Middle frontal gyrus (tissue), 1 donor: ENCODE data around the gene ZNF830.
"Not testable (repeated sequence)": the region's sequence is repeated elsewhere in the genome, so short reads cannot be mapped to it uniquely, and the experiment has no call there.

Experiments
- DNase-seq: peaks from one replicate; pipeline ENCODE4 v3.0.0-alpha.2; 2015; ENCODE audit warnings: low spot score; ENCODE audit errors: extremely low spot score

The ZNF830 gene

DNA sequence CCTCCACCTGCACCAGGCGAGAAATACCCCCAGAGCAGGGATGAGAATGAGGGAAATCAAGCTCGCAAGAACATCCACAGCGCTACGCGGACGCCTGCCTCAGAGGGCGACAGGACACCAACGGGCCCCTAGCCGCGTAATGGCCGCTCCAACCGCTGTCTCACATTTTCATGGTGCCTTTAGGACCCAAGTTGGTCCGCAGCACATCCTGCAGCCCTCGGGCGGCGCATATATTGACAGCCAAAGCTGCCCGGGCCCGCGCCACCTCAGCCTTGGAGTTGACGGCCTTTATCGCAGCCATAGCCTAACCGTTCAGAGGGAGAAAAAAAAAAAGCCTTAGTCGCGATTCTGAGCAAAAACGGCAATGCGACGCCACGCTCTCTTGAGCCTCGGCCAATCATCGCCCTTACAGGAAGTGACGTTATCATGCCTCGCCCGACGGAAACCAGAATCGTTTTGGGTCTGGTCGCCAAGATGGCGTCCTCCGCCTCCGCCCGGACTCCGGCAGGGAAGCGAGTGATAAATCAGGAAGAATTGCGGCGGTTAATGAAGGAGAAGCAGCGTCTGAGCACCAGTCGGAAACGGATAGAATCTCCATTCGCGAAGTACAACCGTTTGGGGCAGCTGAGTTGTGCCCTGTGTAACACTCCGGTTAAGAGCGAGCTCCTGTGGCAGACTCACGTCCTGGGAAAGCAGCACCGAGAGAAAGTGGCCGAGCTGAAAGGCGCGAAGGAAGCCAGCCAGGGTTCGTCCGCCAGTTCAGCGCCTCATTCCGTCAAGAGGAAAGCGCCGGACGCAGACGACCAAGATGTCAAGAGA is at the start of gene ZNF830, which contains the start of gene CCT6B:
TSS of gene ZNF830 (plus strand) at position 448 of the 819 bp plus-strand sequence. CDS start at position 475, 27 bp downstream.
TSS of gene CCT6B (minus strand) at position 368 of the 819 bp plus-strand sequence. CDS start at position 301, 67 bp downstream.
- peak; percentile 94 for DNase-seq

- no peak for DNase-seq
Measured at GRCh38 chr17:34913001-34913400, 48.3 kb upstream of the ZNF830 start.

- no peak for DNase-seq
Measured at GRCh38 chr17:34916120-34916519, 45.2 kb upstream of the ZNF830 start.

DNA sequence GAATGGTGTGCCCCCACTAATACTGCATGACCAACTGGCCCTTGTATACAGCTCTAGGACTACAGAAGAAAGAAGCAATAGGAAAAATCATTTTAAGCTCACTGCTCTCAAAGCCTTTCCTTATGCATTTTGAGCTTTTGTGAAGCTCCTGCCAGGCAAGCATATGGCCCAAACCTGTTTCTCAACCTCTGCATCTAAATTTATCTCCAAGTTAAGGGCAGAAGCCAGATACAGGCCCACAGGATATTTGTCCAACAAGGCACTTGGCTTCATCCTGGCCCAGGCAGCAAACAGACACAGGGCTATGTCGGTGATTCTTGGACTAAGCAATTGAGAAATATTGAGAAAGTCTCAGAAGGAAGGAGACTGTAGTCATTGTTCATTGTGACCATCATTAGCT is 44.0 kb upstream of the ZNF830 start:
- no peak for DNase-seq

GRCh38 chr17:34920676-34921075 is 40.7 kb upstream of the ZNF830 start:
- no peak for DNase-seq

- no peak for DNase-seq
Measured at GRCh38 chr17:34926661-34927060, 34.7 kb upstream of the ZNF830 start.

DNA sequence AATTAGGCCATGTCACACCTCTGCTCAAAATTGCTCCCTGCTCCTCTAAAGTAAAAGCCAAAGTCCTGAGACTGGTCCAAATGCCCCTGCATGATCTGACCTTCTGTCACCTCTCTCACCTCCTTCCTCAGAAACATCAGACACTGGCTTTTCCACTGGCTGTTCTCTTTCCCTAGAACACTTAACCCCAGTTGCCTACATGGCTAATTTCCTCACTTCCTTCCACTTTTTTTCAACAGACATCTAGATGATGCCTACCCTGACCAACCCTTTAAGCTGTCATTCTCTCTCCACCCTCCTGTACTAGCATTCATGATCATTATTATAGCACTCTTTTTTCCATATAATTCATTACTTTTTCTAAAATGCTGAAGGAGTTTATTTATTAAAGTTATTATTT is 31.1 kb upstream of the ZNF830 start:
- no peak for DNase-seq

DNA sequence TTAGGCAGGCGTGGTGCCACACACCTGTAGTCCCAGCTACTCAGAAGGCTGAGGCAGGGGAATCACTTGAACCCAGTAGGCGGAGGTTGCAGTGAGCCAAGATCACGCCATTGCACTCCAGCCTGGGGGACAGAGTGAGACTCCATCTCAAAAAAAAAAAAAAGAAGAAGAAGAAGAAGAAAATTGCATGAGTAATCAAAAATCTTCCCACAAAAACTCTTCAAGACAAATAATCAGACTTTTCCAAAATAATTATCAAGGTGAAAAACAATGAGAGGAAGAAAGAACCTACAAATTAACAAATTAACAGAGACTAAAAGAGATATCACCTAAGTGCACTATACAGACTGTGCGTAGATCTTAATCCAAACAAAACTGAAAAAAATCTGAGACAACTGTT is 10.6 kb upstream of the ZNF830 start:
- not testable (repeated sequence) for DNase-seq

GRCh38 chr17:34958438-34958837 is 2.9 kb upstream of the ZNF830 start:
- no peak for DNase-seq

GRCh38 chr17:34974179-34974578 is 12.8 kb downstream of the ZNF830 start:
- DNase-seq = no peak

GRCh38 chr17:34974794-34975785 is 13.8 kb downstream of the ZNF830 start:
- no peak for DNase-seq

DNA sequence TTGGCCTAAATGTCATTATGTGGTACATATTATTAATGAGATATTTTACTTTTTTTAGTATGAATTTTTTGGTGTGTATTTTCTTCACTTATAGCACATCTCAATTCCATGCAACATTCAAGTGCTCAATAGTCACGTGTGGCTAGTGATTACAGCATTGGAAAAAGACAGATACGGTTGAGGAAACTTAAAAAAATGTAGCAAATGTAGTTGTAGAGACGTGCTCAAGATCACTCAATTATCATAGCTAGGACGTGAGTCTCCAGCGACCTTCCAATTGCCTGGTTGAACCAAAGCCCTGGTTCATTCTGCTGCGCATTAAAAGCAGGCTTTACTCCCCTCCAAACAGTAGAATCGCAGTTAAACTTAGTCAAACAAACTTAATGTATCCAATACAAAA is 17.8 kb downstream of the ZNF830 start:
- DNase-seq = no peak

DNA sequence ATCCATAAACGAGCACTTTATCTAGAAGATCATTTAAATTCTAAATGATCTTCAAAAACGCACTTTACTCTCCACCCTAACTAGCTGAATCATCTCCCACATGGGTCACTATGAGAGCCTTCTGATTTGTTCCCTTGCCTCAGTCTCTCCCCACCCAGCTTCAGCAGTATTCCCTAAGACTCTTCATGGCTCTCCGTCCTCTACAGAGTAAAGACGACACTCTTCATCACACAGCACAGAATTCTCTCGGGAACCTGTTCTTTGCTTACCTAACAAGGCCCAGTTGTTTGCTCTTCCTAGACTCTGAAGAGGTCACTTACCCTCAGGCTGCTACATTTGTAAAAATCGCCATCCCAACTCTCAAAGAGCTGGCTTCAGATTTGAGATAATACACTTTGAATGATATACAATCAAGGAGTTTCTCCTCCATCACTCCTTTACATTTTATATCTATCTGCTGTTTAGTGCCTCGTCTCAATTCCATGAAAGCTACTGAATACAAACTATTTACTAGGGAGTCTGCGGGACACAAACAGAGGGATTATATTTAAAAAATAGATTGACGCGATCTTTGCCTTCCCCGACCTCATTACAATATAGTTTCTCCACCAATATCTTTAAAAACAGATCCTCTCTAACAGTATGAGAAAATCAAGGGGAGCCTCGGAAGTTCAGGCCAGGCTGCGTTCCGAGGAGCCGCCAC is 18.5 kb downstream of the ZNF830 start:
- no peak for DNase-seq

GRCh38 chr17:34980353-34980680 is 19.0 kb downstream of the ZNF830 start, which contains the start of gene LIG3:
Gene LIG3, plus strand, starts transcription at chr17:34980512. Its CDS starts 2,494 bp downstream, at chr17:34983006.
- peak; percentile 88 for DNase-seq

DNA sequence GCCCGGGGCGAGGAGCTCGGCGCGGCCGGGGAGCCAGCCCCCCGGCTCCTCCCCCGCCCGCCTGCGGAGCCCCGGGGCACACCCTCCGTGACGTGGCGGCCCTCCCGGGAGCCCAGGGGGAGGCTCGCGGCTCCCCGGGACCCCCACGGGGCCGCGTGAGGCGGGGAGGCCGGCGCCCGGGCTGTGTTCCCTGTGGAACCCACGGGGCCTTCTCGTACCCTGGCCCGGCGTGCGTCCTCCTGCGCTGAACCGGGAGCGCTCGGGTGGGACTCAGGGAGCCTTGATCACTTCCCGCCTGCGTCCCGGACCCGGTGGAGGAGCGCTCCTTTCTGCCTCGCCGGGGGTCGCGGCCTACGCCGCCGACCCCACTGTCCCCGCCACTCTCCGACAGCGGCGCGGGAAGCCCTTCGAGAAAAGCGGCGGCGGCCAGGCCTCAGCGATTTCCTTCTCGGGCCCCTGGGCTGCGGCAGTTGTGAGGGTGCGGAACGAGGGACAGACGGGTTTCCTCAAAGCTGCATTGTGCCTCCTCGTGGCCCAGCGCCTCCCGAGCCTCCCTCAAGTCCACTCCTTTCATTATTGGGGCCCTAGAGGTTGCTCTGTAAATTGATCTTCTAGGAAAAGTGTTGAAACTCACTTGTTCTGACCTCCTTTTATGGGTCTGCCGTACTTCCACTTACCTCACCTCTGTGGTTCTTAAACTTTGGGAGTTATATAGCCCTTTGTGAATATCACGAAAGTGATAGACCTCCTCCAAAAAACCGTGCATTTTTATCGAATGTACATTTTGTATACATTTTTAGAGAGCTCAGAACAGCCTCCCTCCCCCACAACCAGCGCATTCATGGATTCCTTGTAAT is 19.6 kb downstream of the ZNF830 start:
- DNase-seq = peak; percentile 24

GRCh38 chr17:34981538-34982241 is 20.4 kb downstream of the ZNF830 start:
- DNase-seq = no peak

DNA sequence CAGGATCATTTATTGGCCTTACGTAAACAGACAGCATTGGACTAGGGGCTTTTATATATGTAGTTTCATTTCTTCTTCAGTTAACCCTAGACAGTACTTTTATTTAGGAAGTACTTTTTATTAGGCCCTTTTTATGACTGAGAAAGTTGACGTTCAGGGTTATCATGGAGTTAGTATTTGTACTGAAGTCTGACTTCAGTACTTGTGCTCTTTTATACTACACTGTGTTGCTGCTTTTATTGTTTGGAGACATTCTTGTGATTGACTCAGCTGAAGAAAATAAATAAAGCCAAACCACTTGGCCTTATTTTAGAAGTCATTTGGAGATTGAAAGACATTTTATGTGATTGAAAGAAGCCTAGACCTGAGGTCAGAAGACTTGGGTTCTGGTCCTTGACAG is 25.9 kb downstream of the ZNF830 start:
- DNase-seq = no peak

DNA sequence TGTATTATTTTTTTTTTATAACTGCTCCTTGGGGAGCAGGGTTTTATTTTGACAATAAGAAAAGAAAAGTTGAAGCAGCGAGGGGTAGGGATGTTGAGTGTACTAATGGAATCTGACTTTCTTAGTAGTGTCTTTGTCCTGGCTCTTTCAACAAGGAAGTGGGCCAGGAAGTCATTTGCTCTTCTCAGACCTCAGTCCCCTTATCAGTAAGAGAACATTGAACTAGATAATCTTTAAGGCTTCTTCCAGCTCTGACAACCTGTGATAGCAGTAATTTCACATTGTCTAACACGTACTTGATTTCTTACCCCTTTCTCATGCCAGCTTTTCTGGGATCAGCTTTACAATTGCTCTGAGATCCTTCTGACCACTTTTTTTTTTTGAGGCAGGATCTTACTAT is 27.3 kb downstream of the ZNF830 start:
- DNase-seq = no peak

DNA sequence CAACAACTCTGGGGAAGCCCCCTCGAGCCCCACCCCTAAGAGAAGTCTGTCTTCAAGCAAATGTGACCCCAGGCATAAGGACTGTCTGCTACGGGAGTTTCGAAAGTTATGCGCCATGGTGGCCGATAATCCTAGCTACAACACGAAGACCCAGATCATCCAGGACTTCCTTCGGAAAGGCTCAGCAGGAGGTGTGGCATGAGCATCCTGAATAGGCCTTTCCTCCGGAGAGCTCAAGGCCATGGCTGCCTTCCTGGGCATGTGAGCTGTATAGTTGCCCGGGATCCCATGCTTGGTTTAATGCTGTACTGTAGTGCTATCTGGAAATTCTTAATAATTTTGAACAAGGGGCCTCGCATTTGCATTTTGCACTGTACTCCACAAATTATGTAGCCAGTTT is 28.1 kb downstream of the ZNF830 start:
- no peak for DNase-seq

- no peak for DNase-seq
Measured at GRCh38 chr17:34990921-34991365, 29.6 kb downstream of the ZNF830 start.
